Activated CD8-positive, alpha-beta T cell treated with anti-CD3 and anti-CD28 coated beads for 36 hours (primary cell): ENCODE data around the gene DPF3. TPM values are rescaled to one million over a fixed set of nuclear protein-coding genes. Genes with fewer than 3 reads are reported as not detected.

Experiments
- ATAC-seq: fragments of 200-7000 bp; cut with Tn5 transposase; one replicate; pipeline ENCODE4 v1.10.0; 2021; ENCODE audit warnings: mild to moderate bottlenecking, moderate library complexity
- CTCF ChIA-PET: fragments of 350-600 bp; sonication (Branson Sonifier 250); formaldehyde crosslinking; loops from one replicate; lab custom pipeline; 2021; ENCODE audit warnings: antibody characterized with exemption; lab: Charles Lee
- POLR2A ChIA-PET: fragments of 350-600 bp; sonication (Branson Sonifier 250); formaldehyde crosslinking; loops from one replicate; lab custom pipeline; 2021; ENCODE audit warnings: antibody characterized with exemption; lab: Charles Lee
- DNase-seq: peaks from one replicate; pipeline ENCODE4 v3.0.0-alpha.2; 2020
- H3K27ac Mint-ChIP-seq: one replicate; pipeline ENCODE4 v1.8.0; 2021; ENCODE audit warnings: mild to moderate bottlenecking, mixed read lengths
- H3K27me3 Mint-ChIP-seq: one replicate; pipeline ENCODE4 v1.8.0; 2021; ENCODE audit warnings: mixed read lengths
- H3K36me3 Mint-ChIP-seq: one replicate; pipeline ENCODE4 v1.8.0; 2021; ENCODE audit warnings: low read depth, mixed read lengths
- H3K4me1 Mint-ChIP-seq: one replicate; pipeline ENCODE4 v1.8.0; 2021; ENCODE audit warnings: low read depth, mixed read lengths
- H3K4me3 Mint-ChIP-seq: one replicate; pipeline ENCODE4 v1.8.0; 2021; ENCODE audit warnings: mild to moderate bottlenecking, moderate library complexity, mixed read lengths
- H3K9me3 Mint-ChIP-seq: one replicate; pipeline ENCODE4 v1.8.0; 2021; ENCODE audit warnings: mixed read lengths
- intact Hi-C: fragments of 100-400 bp; cut with micrococcal nuclease; formaldehyde crosslinking; loops from one replicate; pipeline ENCODE4 v1.10.0; 2022
- total RNA-seq, 2 experiments: library from RNA; stranded (reverse); gene quantifications; one replicate each; pipeline ENCODE4 v1.2.3, GENCODE V29; 2021
- TF ChIP-seq, protein P1 (sequence below): fragments of 200-600 bp; IDR thresholded peaks from one replicate; pipeline ENCODE4 v1.8.0; 2022; ENCODE audit warnings: antibody characterized with exemption, mild to moderate bottlenecking

Gene DPF3
- total RNA-seq, 2 experiments from 2014 or later = 0.13 to 0.54 TPM

GRCh38 chr14:72786378-72787350 lies 107.2 kb downstream of the DPF3 start:
- intact Hi-C loops = no loop called here
- CTCF ChIA-PET = no interaction called here
- no peaks in the 10 kb centered on the region for H3K27me3 Mint-ChIP-seq
- H3K4me3 Mint-ChIP-seq = no peak overlapping the region
- H3K36me3 Mint-ChIP-seq = no peaks in the 10 kb centered on the region
- no peak for ATAC-seq
- no peaks in the 10 kb centered on the region for H3K9me3 Mint-ChIP-seq
- no peak for DNase-seq
- POLR2A ChIA-PET = no interaction called here
- H3K27ac Mint-ChIP-seq = no peak overlapping the region
- TF ChIP-seq, protein P1, sequence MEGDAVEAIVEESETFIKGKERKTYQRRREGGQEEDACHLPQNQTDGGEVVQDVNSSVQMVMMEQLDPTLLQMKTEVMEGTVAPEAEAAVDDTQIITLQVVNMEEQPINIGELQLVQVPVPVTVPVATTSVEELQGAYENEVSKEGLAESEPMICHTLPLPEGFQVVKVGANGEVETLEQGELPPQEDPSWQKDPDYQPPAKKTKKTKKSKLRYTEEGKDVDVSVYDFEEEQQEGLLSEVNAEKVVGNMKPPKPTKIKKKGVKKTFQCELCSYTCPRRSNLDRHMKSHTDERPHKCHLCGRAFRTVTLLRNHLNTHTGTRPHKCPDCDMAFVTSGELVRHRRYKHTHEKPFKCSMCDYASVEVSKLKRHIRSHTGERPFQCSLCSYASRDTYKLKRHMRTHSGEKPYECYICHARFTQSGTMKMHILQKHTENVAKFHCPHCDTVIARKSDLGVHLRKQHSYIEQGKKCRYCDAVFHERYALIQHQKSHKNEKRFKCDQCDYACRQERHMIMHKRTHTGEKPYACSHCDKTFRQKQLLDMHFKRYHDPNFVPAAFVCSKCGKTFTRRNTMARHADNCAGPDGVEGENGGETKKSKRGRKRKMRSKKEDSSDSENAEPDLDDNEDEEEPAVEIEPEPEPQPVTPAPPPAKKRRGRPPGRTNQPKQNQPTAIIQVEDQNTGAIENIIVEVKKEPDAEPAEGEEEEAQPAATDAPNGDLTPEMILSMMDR = no peak
- no peaks in the 10 kb centered on the region for H3K4me1 Mint-ChIP-seq

DNA sequence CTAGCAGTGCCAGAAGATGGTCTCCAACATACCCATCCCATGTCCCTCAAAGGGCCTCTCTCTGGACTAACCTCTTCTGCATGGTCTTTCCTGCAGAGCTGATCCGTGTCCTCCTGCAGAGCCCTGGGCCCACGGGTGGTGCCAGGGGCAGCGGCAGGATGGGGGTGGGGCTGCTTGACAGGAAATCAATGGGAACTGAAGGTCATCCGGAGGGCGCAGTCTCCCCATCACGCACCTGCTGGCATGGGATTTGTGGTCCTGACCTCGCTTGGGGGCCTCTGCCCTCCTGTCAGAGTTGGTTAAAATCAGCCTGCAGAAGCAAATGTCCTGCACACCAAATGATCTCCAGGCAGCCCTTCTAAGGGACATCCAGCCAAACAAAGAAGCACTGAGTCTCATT lies 110.2 kb downstream of the DPF3 start:
- H3K4me1 Mint-ChIP-seq = no peaks in the 10 kb centered on the region
- no peak overlapping the region for H3K27ac Mint-ChIP-seq
- H3K4me3 Mint-ChIP-seq = no peak overlapping the region
- TF ChIP-seq, protein P1 = no peak
- ATAC-seq (no peak), DNase-seq (no peak)
- no peaks in the 10 kb centered on the region for H3K27me3 Mint-ChIP-seq
- ChIA-PET CTCF (no interaction called here), POLR2A (no interaction called here)
- intact Hi-C loops = no loop called here
- no peaks in the 10 kb centered on the region for H3K36me3 Mint-ChIP-seq
- H3K9me3 Mint-ChIP-seq = no peaks in the 10 kb centered on the region

DNA sequence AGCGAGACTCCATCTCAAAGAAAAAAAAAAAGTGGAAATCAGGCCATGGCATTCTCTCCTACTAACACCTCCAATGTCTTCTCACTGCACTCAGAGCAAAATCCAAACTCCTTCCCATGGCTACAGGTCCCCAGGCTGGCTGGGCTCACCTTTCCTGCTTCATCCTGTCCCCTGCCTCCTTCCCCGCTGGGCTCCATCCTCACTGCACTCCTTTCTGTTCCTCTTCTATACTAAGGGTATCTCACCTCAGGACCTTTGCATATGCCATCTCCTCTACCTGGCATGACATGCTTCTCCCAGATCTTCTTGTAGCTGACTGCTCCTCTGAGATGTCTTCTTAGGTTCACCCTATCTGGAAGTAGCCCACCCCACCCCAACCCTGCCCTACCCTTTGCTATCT lies 111.1 kb downstream of the DPF3 start:
- intact Hi-C loops = no loop called here
- TF ChIP-seq, protein P1 = no peak
- ChIA-PET CTCF (no interaction called here), POLR2A (no interaction called here)
- Mint-ChIP-seq H3K27ac (no peak overlapping the region), H3K36me3 (no peaks in the 10 kb centered on the region), H3K4me3 (no peak overlapping the region), H3K27me3 (no peaks in the 10 kb centered on the region), H3K9me3 (no peaks in the 10 kb centered on the region), H3K4me1 (no peaks in the 10 kb centered on the region)
- ATAC-seq = no peak
- no peak for DNase-seq

DNA sequence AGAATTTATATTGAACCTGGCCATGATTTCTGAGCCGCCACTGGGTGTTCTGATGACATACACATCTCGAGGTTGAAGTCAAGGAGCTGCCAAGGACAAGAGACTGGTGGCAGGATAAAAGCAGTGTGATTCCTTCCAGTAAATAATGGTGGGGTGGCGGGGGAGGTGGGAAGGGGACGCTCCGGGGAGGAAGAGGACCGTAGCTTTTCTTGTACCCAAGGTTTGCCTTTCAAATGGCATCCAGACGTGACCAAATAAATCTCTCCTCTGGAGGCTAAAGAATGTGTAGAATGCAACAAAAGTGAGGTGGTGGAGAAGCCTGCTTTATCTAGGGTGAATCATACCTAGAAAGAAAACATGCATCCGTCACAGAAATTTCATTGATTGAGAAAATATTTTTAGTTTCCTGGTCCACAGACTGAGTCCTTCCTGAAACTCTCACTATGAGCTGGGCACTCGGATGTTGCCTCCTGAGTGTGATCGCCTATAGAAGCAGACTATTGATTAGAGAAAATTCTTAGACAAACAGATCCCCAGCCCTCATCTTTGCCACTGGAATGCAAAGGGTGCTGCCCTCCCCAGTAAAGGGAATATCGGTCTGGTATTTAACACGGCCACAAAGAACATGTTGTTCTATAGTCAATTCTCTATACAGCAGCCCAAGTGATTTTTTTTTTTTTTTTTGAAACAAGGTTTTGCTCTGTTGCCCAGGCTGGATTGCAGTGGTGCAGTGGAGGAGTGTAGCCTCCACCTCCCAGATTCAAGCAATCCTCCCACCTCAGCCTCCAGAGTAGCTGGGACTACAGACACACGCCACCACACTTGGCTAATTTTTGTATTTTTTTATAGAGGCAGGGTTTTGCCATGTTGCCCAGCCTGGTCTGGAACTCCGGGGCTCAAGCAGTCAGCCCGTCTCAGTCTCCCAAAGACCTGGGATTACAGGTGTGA lies 112.1 kb downstream of the DPF3 start:
- H3K4me1 Mint-ChIP-seq = peaks cover 5% of the 10 kb centered on the region
- no peak for ATAC-seq
- no peak for DNase-seq
- H3K27me3 Mint-ChIP-seq = no peaks in the 10 kb centered on the region
- H3K9me3 Mint-ChIP-seq = peaks cover 6% of the 10 kb centered on the region
- ChIA-PET POLR2A (no interaction called here), CTCF (no interaction called here)
- no peaks in the 10 kb centered on the region for H3K36me3 Mint-ChIP-seq
- intact Hi-C loops = no loop called here
- H3K4me3 Mint-ChIP-seq = no peak overlapping the region
- TF ChIP-seq, protein P1 = no peak
- H3K27ac Mint-ChIP-seq = no peak overlapping the region
